DND-41 (cell line): ENCODE measurements around the gene ECHDC3.

Source experiments
- CTCF ChIP-seq: IDR thresholded peaks from 2 replicates; pipeline ENCODE4 v1.5.1; 2012; ENCODE audit warnings: borderline replicate concordance, low read length, moderate library complexity, mild to moderate bottlenecking; ENCODE audit not compliant: poor library complexity, severe bottlenecking; ENCODE audit errors: extremely low read depth
- EZH2 ChIP-seq: IDR thresholded peaks from 3 replicates; pipeline ENCODE4 v1.6.1; 2012; ENCODE audit warnings: borderline replicate concordance, low read depth, mild to moderate bottlenecking, moderate library complexity, low read length, inconsistent platforms; ENCODE audit not compliant: severe bottlenecking

- TF ChIP-seq CTCF (no peak), EZH2 (no peak)
Observed at GRCh38 chr10:11776080-11776479, 33.9 kb downstream of the ECHDC3 start.
